ENCODE data around the gene BLTP3B.

BLTP3B gene

GRCh38 chr12:100174495-100174894 lies 31.8 kb upstream of the BLTP3B start:
- Histone ChIP-seq H3K4me1 (no peaks in the 10 kb centered on the region), H3K9ac (no peak overlapping the region), H3K4me3 (ENCODE audit: low read depth, low read length) (no peak overlapping the region), H2AFZ (no peak overlapping the region), H3K9me3 (ENCODE audit: control insufficient read depth, low read length) (no peaks in the 10 kb centered on the region), H3K36me3 (ENCODE audit: control insufficient read depth, insufficient read depth, low read length) (no peaks in the 10 kb centered on the region), H3K79me2 (no peaks in the 10 kb centered on the region), H3K4me2 (ENCODE audit: low read length) (no peak overlapping the region), H3K27ac (no peak overlapping the region), H3K27me3 (ENCODE audit: control insufficient read depth, insufficient read depth, low read length) (no peaks in the 10 kb centered on the region)
- TF ChIP-seq, protein P1, sequence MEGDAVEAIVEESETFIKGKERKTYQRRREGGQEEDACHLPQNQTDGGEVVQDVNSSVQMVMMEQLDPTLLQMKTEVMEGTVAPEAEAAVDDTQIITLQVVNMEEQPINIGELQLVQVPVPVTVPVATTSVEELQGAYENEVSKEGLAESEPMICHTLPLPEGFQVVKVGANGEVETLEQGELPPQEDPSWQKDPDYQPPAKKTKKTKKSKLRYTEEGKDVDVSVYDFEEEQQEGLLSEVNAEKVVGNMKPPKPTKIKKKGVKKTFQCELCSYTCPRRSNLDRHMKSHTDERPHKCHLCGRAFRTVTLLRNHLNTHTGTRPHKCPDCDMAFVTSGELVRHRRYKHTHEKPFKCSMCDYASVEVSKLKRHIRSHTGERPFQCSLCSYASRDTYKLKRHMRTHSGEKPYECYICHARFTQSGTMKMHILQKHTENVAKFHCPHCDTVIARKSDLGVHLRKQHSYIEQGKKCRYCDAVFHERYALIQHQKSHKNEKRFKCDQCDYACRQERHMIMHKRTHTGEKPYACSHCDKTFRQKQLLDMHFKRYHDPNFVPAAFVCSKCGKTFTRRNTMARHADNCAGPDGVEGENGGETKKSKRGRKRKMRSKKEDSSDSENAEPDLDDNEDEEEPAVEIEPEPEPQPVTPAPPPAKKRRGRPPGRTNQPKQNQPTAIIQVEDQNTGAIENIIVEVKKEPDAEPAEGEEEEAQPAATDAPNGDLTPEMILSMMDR (IDR thresholded peaks at IDR 0.05), result no peak

DNA sequence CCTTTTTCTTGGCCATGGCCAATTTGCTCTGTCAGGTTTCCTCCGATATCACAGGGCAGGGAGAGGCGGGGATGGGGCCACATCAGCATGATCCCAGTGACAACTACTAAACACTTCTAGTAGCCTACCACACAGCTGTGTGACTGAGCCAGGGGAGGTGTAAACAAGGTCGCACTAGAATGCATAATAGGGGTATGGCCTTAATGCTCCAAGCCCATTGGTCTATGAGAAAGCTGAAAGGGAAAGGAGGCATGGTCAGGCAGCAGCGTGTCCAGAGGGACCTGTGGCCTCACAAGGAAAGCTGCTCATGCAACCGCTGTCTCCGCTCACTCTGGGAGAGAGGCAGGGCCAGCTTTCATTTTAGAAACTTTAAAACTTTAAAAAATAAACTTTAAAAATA lies 30.4 kb upstream of the BLTP3B start:
- no peaks in the 10 kb centered on the region for H3K79me2 ChIP-seq
- no peak overlapping the region for H3K4me2 ChIP-seq (ENCODE audit: low read length)
- H3K36me3 ChIP-seq (ENCODE audit: control insufficient read depth, insufficient read depth, low read length), result no peaks in the 10 kb centered on the region
- H3K4me1 ChIP-seq, result no peaks in the 10 kb centered on the region
- H3K27ac ChIP-seq, result no peak overlapping the region
- no peak overlapping the region for H3K9ac ChIP-seq
- H3K27me3 ChIP-seq (ENCODE audit: control insufficient read depth, insufficient read depth, low read length), result no peaks in the 10 kb centered on the region
- TF ChIP-seq, protein P1 (IDR thresholded peaks at IDR 0.05), result no peak
- H3K4me3 ChIP-seq (ENCODE audit: low read depth, low read length), result no peak overlapping the region
- no peaks in the 10 kb centered on the region for H3K9me3 ChIP-seq (ENCODE audit: control insufficient read depth, low read length)
- no peak overlapping the region for H2AFZ ChIP-seq

- Histone ChIP-seq H3K79me2 (no peaks in the 10 kb centered on the region), H3K4me3 (ENCODE audit: low read depth, low read length) (no peak overlapping the region), H3K36me3 (ENCODE audit: control insufficient read depth, insufficient read depth, low read length) (no peaks in the 10 kb centered on the region), H2AFZ (no peak overlapping the region), H3K4me2 (ENCODE audit: low read length) (no peak overlapping the region), H3K27ac (no peak overlapping the region), H3K9me3 (ENCODE audit: control insufficient read depth, low read length) (no peaks in the 10 kb centered on the region), H3K4me1 (no peaks in the 10 kb centered on the region), H3K27me3 (ENCODE audit: control insufficient read depth, insufficient read depth, low read length) (no peaks in the 10 kb centered on the region), H3K9ac (no peak overlapping the region)
- TF ChIP-seq, protein P1 (IDR thresholded peaks at IDR 0.05), result no peak
These were observed 28.6 kb upstream of the BLTP3B start for GRCh38 chr12:100171248-100171647.

GRCh38 chr12:100170313-100170858 lies 27.7 kb upstream of the BLTP3B start:
- TF ChIP-seq, protein P1 (IDR thresholded peaks at IDR 0.05), result no peak
- no peak overlapping the region for H3K27ac ChIP-seq
- H3K36me3 ChIP-seq (ENCODE audit: control insufficient read depth, insufficient read depth, low read length), result no peaks in the 10 kb centered on the region
- no peak overlapping the region for H2AFZ ChIP-seq
- no peaks in the 10 kb centered on the region for H3K27me3 ChIP-seq (ENCODE audit: control insufficient read depth, insufficient read depth, low read length)
- H3K9ac ChIP-seq, result no peak overlapping the region
- no peak overlapping the region for H3K4me2 ChIP-seq (ENCODE audit: low read length)
- H3K79me2 ChIP-seq, result no peaks in the 10 kb centered on the region
- no peaks in the 10 kb centered on the region for H3K9me3 ChIP-seq (ENCODE audit: control insufficient read depth, low read length)
- no peak overlapping the region for H3K4me3 ChIP-seq (ENCODE audit: low read depth, low read length)
- H3K4me1 ChIP-seq, result no peaks in the 10 kb centered on the region

- H3K4me2 ChIP-seq (ENCODE audit: low read length), result no peak overlapping the region
- no peaks in the 10 kb centered on the region for H3K9me3 ChIP-seq (ENCODE audit: control insufficient read depth, low read length)
- H3K9ac ChIP-seq, result no peak overlapping the region
- no peak overlapping the region for H2AFZ ChIP-seq
- H3K27me3 ChIP-seq (ENCODE audit: control insufficient read depth, insufficient read depth, low read length), result no peaks in the 10 kb centered on the region
- TF ChIP-seq, protein P1 (IDR thresholded peaks at IDR 0.05), result no peak
- H3K4me1 ChIP-seq, result no peaks in the 10 kb centered on the region
- H3K4me3 ChIP-seq (ENCODE audit: low read depth, low read length), result no peak overlapping the region
- H3K36me3 ChIP-seq (ENCODE audit: control insufficient read depth, insufficient read depth, low read length), result no peaks in the 10 kb centered on the region
- H3K27ac ChIP-seq, result no peak overlapping the region
- no peaks in the 10 kb centered on the region for H3K79me2 ChIP-seq
These were observed 26.7 kb upstream of the BLTP3B start for GRCh38 chr12:100169345-100169744.
